ENCODE data around the gene UMPS.

- TF ChIP-seq BHLHE40 (IDR thresholded peaks at IDR 0.05; ENCODE audit: low read depth, low read length) (no peak), CTCF (IDR thresholded peaks at IDR 0.05) (no peak), USF2 (IDR thresholded peaks at IDR 0.05) (no peak)
Measured at GRCh38 chr3:124766113-124767095, 36.2 kb downstream of the UMPS start.
